GM20431 (cell line): ENCODE data around the gene PRR5L.

Experiments
- in situ Hi-C: fragments of 300-500 bp; cut with MseI, MboI; formaldehyde crosslinking; loops from one replicate; pipeline ENCODE4 v1.15.0; 2020; ENCODE audit warnings: low sequenced_read_pairs; ENCODE audit not compliant: unreplicated experiment

PRR5L gene

GRCh38 chr11:36452236-36452940 is 156.3 kb downstream of the PRR5L start:
- in situ Hi-C loops, result no loop called here

- in situ Hi-C loops, result no loop called here
Observed at GRCh38 chr11:36452961-36453360, 156.9 kb downstream of the PRR5L start.

GRCh38 chr11:36453678-36454077 is 157.6 kb downstream of the PRR5L start:
- in situ Hi-C loops, result no loop called here

- in situ Hi-C loops, result no loop called here
Observed at GRCh38 chr11:36454551-36454940, 158.5 kb downstream of the PRR5L start.

- in situ Hi-C loops, result no loop called here
Observed at GRCh38 chr11:36454941-36455631, 159.0 kb downstream of the PRR5L start.

GRCh38 chr11:36455658-36456111 is 159.6 kb downstream of the PRR5L start:
- in situ Hi-C loops, result no loop called here

- in situ Hi-C loops, result no loop called here
Observed at GRCh38 chr11:36456156-36456555, 160.1 kb downstream of the PRR5L start.

GRCh38 chr11:36458129-36458915 is 162.2 kb downstream of the PRR5L start:
- in situ Hi-C loops, result no loop called here

- in situ Hi-C loops, result no loop called here
Observed at GRCh38 chr11:36459046-36459445, 163.0 kb downstream of the PRR5L start.

GRCh38 chr11:36460220-36460619 is 164.1 kb downstream of the PRR5L start:
- in situ Hi-C loops, result no loop called here

GRCh38 chr11:36462321-36462720 is 166.2 kb downstream of the PRR5L start:
- in situ Hi-C loops, result no loop called here

- in situ Hi-C loops, result no loop called here
Observed at GRCh38 chr11:36463781-36464180, 167.7 kb downstream of the PRR5L start.

GRCh38 chr11:36464720-36465119 is 168.6 kb downstream of the PRR5L start:
- in situ Hi-C loops, result no loop called here

GRCh38 chr11:36465449-36466163 is 169.5 kb downstream of the PRR5L start:
- in situ Hi-C loops, result no loop called here

GRCh38 chr11:36467012-36467411 is 170.9 kb downstream of the PRR5L start:
- in situ Hi-C loops, result no loop called here

GRCh38 chr11:36467916-36468315 is 171.8 kb downstream of the PRR5L start:
- in situ Hi-C loops, result no loop called here

GRCh38 chr11:36469063-36469462 is 173.0 kb downstream of the PRR5L start:
- in situ Hi-C loops, result no loop called here

- in situ Hi-C loops, result no loop called here
Observed at GRCh38 chr11:36469881-36470802, 174.1 kb downstream of the PRR5L start.

GRCh38 chr11:36471577-36471976 is 175.5 kb downstream of the PRR5L start:
- in situ Hi-C loops, result no loop called here
